GM13977 (cell line): ENCODE measurements around the gene CFAP54.
A peak's percentile ranks its signal among the peaks of the same experiment; 100 is the strongest.

Experiments used
- DNase-seq: peaks from one replicate; pipeline ENCODE4 v3.0.0; 2012; ENCODE audit warnings: low spot score
- CTCF ChIP-seq: IDR thresholded peaks from 2 replicates; pipeline ENCODE4 v1.5.1; 2012; ENCODE audit warnings: mild to moderate bottlenecking, control low read depth; ENCODE audit not compliant: insufficient read depth; ENCODE audit errors: extremely low read depth, missing control alignments
- in situ Hi-C: fragments of 300-500 bp; cut with MboI; formaldehyde crosslinking; loops from one replicate; pipeline ENCODE4 v1.12.0; 2022; ENCODE audit warnings: low sequenced_read_pairs, low pct_unique_long_range_greater_than_20kb, mixed read lengths, inconsistent platforms; ENCODE audit not compliant: unreplicated experiment

Gene CFAP54

GRCh38 chr12:96510306-96510764 lies 21.0 kb downstream of the CFAP54 start:
- no peak for TF ChIP-seq CTCF
- DNase-seq = no peak
- in situ Hi-C loops = loop anchor here (10.0 kb wide), 2 partner anchors 296 to 446 kb away; no protein-coding TSS in a partner anchor

GRCh38 chr12:96513166-96513565 lies 23.8 kb downstream of the CFAP54 start:
- in situ Hi-C loops = loop anchor here (10.0 kb wide), 2 partner anchors 298 to 448 kb away; no protein-coding TSS in a partner anchor
- no peak for TF ChIP-seq CTCF

GRCh38 chr12:96513681-96514080 lies 24.3 kb downstream of the CFAP54 start:
- in situ Hi-C loops = loop anchor here (10.0 kb wide), 2 partner anchors 299 to 449 kb away; no protein-coding TSS in a partner anchor
- DNase-seq = no peak
- no peak for TF ChIP-seq CTCF

More at GRCh38 chr12:96513166-96513565, 23.8 kb downstream of the CFAP54 start:
- no peak for DNase-seq

GRCh38 chr12:96514328-96514727 lies 25.0 kb downstream of the CFAP54 start:
- peak; percentile 45 for DNase-seq
- TF ChIP-seq CTCF = no peak
- in situ Hi-C loops = loop anchor here (10.0 kb wide), 2 partner anchors 300 to 450 kb away; no protein-coding TSS in a partner anchor

- DNase-seq = peak; percentile 54
- peak; percentile 78 for TF ChIP-seq CTCF
- in situ Hi-C loops = loop anchor here (10.0 kb wide), 2 partner anchors 302 to 452 kb away; no protein-coding TSS in a partner anchor
Observed at GRCh38 chr12:96516472-96517430, 27.4 kb downstream of the CFAP54 start.

GRCh38 chr12:96520767-96521166 lies 31.4 kb downstream of the CFAP54 start:
- DNase-seq = no peak
- in situ Hi-C loops = no loop called here

More at GRCh38 chr12:96520767-96521166, 31.4 kb downstream of the CFAP54 start:
- TF ChIP-seq CTCF = no peak
